Lower leg skin (tissue), 4 donors: Measurements from ENCODE around the gene NOG. TPM values are rescaled to one million over a fixed set of nuclear protein-coding genes. Genes with fewer than 3 reads are reported as not detected.

ENCODE experiments used
- DNase-seq, 2 donors: peaks; one replicate each; pipeline ENCODE4 v3.0.0-alpha.2; 2019; ENCODE audit warnings: low spot score in 2 of 2
- H3K4me3 ChIP-seq: fragments of 200-600 bp; sonication (generic); 2 replicates; pipeline ENCODE4 v1.5.1; 2017; ENCODE audit warnings: mild to moderate bottlenecking, low read depth; ENCODE audit not compliant: poor library complexity, severe bottlenecking
- POLR2A ChIP-seq, 2 donors: fragments of 450-650 bp; IDR thresholded peaks; one replicate each; pipeline ENCODE4 v1.6.1; 2016 to 2017; ENCODE audit warnings: antibody characterized with exemption in 2 of 2, mild to moderate bottlenecking in 1 of 2, moderate library complexity in 1 of 2
- WGBS, 2 donors: methylation state at CpG; one replicate each; pipeline ENCODE4 v1.1.5; 2018; 5-methylcytosine and 5-hydroxymethylcytosine counted together
- intact Hi-C: fragments of 100-400 bp; cut with DNase I; formaldehyde crosslinking; loops from one replicate; pipeline ENCODE4 v1.15.0; 2023; ENCODE audit warnings: low total_unique reads
- total RNA-seq, 4 donors: library from RNA; depleted of rRNA; stranded (reverse); fragments of >200 nt; gene quantifications; one replicate each; pipeline ENCODE4 v1.1.0, GENCODE V29; 2016
- TF ChIP-seq, protein P1 (sequence below), 3 donors: fragments of 450-650 bp; IDR thresholded peaks; one replicate each; pipeline ENCODE4 v1.5.1; 2016; ENCODE audit warnings: antibody characterized with exemption in 3 of 3, mild to moderate bottlenecking in 3 of 3, moderate library complexity in 2 of 3

Gene NOG
- total RNA-seq, 4 donors from 2014 or later = 0.30 to 0.78 (median 0.52) TPM; not detected in 1

DNA sequence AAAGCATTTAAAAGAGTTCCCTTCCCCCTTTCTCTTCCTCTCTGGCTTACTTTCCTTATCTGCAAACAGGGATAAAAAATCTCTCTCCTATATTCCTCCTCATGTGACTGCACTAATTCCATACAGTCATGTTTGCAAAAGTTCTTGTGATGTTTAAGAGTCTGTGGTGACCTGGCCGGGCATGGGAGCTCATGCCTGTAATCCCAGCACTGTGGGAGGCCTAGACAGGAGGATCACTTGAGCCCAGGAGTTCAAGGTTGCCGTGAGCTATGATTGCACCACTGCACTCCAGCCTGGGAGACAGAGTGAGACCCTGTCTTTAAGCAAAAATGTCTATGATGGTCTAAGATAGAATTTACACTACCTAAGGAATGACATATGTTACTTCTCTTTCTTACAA is 19.6 kb downstream of the NOG start:
- no peak overlapping the region for H3K4me3 ChIP-seq
- intact Hi-C loops = no loop called here
- no peak for DNase-seq
- 81 to 88% methylated on average over 2 of the region's 2 CpGs for WGBS, 2 donors
- no peak for TF ChIP-seq POLR2A (IDR thresholded peaks at IDR 0.05)
- TF ChIP-seq, protein P1, sequence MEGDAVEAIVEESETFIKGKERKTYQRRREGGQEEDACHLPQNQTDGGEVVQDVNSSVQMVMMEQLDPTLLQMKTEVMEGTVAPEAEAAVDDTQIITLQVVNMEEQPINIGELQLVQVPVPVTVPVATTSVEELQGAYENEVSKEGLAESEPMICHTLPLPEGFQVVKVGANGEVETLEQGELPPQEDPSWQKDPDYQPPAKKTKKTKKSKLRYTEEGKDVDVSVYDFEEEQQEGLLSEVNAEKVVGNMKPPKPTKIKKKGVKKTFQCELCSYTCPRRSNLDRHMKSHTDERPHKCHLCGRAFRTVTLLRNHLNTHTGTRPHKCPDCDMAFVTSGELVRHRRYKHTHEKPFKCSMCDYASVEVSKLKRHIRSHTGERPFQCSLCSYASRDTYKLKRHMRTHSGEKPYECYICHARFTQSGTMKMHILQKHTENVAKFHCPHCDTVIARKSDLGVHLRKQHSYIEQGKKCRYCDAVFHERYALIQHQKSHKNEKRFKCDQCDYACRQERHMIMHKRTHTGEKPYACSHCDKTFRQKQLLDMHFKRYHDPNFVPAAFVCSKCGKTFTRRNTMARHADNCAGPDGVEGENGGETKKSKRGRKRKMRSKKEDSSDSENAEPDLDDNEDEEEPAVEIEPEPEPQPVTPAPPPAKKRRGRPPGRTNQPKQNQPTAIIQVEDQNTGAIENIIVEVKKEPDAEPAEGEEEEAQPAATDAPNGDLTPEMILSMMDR (IDR thresholded peaks at IDR 0.05) = no peak

DNA sequence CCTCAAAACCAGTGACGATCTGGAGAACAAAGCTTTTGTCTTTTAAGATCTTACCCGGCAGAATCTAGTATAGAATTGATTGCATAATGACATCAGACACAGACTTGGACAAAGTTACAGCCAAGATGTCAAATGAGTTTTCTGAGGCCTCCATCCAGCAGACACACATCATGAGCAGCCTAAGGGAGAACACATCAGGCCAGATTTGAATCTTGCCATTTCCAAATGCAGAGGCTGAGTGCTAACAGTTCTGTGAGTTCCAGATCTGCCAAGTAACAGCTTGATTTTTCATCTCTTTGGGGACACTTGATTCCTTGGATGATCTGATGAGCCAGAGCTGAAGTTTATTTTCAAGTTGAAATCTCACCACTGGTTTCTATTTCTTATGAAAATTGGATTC is 21.0 kb downstream of the NOG start:
- WGBS, 2 donors = 51 to 68% methylated on average over 2 of the region's 2 CpGs
- no peak overlapping the region for H3K4me3 ChIP-seq
- no peak for DNase-seq
- intact Hi-C loops = no loop called here
- TF ChIP-seq, protein P1 (IDR thresholded peaks at IDR 0.05) = no peak
- no peak for TF ChIP-seq POLR2A (IDR thresholded peaks at IDR 0.05)

- 85 to 98% methylated on average over 2 of the region's 2 CpGs for WGBS, 2 donors
- TF ChIP-seq POLR2A (IDR thresholded peaks at IDR 0.05) = no peak
- TF ChIP-seq, protein P1 (IDR thresholded peaks at IDR 0.05) = no peak
- intact Hi-C loops = no loop called here
- no peak overlapping the region for H3K4me3 ChIP-seq
- no peak for DNase-seq
Observed at GRCh38 chr17:56616239-56616638, 22.7 kb downstream of the NOG start.

DNA sequence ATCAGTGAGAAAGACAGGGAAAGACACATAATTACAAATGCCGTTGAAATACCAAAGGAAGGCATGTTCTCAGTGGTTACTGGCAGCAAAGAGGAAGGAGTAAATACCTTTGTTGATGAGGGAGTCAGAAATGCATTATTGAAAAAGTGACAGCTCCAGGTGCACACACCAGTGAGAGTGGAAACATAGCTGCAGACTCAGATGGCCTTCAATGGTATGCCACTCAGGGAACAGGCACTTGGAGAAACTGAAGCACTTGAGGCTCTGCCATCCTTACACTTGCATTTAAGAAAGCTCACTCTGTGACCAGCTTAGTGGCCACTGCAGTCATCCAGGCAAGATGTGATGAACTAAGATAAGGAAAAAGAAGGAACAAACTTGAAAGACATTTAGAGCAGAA is 29.9 kb downstream of the NOG start:
- WGBS, 2 donors = 45 to 60% methylated on average over 1 of the region's 1 CpG
- intact Hi-C loops = no loop called here
- H3K4me3 ChIP-seq = no peak overlapping the region
- TF ChIP-seq, protein P1 (IDR thresholded peaks at IDR 0.05) = no peak
- TF ChIP-seq POLR2A (IDR thresholded peaks at IDR 0.05) = no peak
- DNase-seq = peak in 1 of 2 donors; percentile 12

GRCh38 chr17:56624309-56624708 is 30.8 kb downstream of the NOG start:
- DNase-seq = no peak
- no peak overlapping the region for H3K4me3 ChIP-seq
- intact Hi-C loops = no loop called here
- TF ChIP-seq, protein P1 (IDR thresholded peaks at IDR 0.05) = no peak
- TF ChIP-seq POLR2A (IDR thresholded peaks at IDR 0.05) = no peak
- 45 to 55% methylated on average over 2 of the region's 2 CpGs for WGBS, 2 donors

DNA sequence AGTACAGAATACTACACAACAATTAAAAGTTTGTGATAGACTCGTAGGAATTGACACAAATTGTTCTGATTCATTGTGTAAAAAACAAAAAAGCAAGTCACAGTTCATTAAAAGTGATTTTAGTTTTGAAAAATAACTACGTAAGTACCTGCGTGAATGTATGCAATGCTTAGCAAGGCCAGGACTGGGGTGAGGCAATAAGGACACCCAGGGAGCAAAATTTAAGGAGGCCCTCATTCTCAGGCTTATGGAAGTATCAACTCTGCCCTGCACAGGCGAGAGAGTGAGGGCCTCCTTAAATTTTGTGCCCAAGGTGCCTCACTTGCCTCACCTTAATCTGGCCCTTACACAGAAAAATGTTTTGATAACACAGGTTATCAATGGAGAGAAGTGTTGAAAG is 31.4 kb downstream of the NOG start:
- no peak overlapping the region for H3K4me3 ChIP-seq
- WGBS, 2 donors = 83 to 84% methylated on average over 4 of the region's 4 CpGs
- no peak for TF ChIP-seq POLR2A (IDR thresholded peaks at IDR 0.05)
- TF ChIP-seq, protein P1 (IDR thresholded peaks at IDR 0.05) = no peak
- intact Hi-C loops = no loop called here
- DNase-seq = no peak
